ENCODE data around the gene NBEA. TPM values are rescaled to one million over a fixed set of nuclear protein-coding genes. Genes with fewer than 3 reads are reported as not detected.
"Not testable (repeated sequence)": the region's sequence is repeated elsewhere in the genome, so short reads cannot be mapped to it uniquely, and the experiment has no call there.

Gene NBEA
- total RNA-seq, 1 donor from 2014 or later = 6.6 TPM

- ATAC-seq = no peak
- intact Hi-C loops (cut with DNase I) = no loop called here
- no peak overlapping the region for H3K4me3 ChIP-seq
- no peaks in the 10 kb centered on the region for H3K27me3 ChIP-seq (ENCODE audit: low read depth)
- H3K36me3 ChIP-seq = no peaks in the 10 kb centered on the region
- no peak for TF ChIP-seq CTCF (IDR thresholded peaks at IDR 0.05)
- H3K27ac ChIP-seq = no peak overlapping the region
- no peak for DNase-seq
- no peaks in the 10 kb centered on the region for H3K9me3 ChIP-seq
- H3K4me1 ChIP-seq = no peaks in the 10 kb centered on the region
These were observed 151.3 kb downstream of the NBEA start for GRCh38 chr13:35093356-35093755.

GRCh38 chr13:35106771-35107170, 164.7 kb downstream of the NBEA start:
- H3K9me3 ChIP-seq; H3K27ac ChIP-seq; H3K27me3 ChIP-seq (ENCODE audit: low read depth); H3K36me3 ChIP-seq; H3K4me3 ChIP-seq; DNase-seq; ATAC-seq; H3K4me1 ChIP-seq; intact Hi-C loops (cut with DNase I): not testable (repeated sequence)

- intact Hi-C loops (cut with DNase I) = no loop called here
- H3K4me3 ChIP-seq = no peak overlapping the region
- no peaks in the 10 kb centered on the region for H3K9me3 ChIP-seq
- no peak for DNase-seq
- no peaks in the 10 kb centered on the region for H3K4me1 ChIP-seq
- TF ChIP-seq CTCF (IDR thresholded peaks at IDR 0.05) = no peak
- no peaks in the 10 kb centered on the region for H3K36me3 ChIP-seq
- no peaks in the 10 kb centered on the region for H3K27me3 ChIP-seq (ENCODE audit: low read depth)
- ATAC-seq = no peak
- no peak overlapping the region for H3K27ac ChIP-seq
These were observed 165.5 kb downstream of the NBEA start for GRCh38 chr13:35107535-35107934.

- H3K27me3 ChIP-seq (ENCODE audit: low read depth); H3K4me1 ChIP-seq; intact Hi-C loops (cut with DNase I); ATAC-seq; H3K36me3 ChIP-seq; H3K9me3 ChIP-seq; H3K27ac ChIP-seq; H3K4me3 ChIP-seq; DNase-seq: not testable (repeated sequence)
These were observed 171.5 kb downstream of the NBEA start for GRCh38 chr13:35113612-35114011.

- Histone ChIP-seq H3K4me3 (no peak overlapping the region), H3K36me3 (no peaks in the 10 kb centered on the region), H3K27me3 (ENCODE audit: low read depth) (no peaks in the 10 kb centered on the region), H3K9me3 (no peaks in the 10 kb centered on the region), H3K4me1 (no peaks in the 10 kb centered on the region), H3K27ac (no peak overlapping the region)
- intact Hi-C loops (cut with DNase I) = no loop called here
- ATAC-seq (no peak), DNase-seq (no peak)
- no peak for TF ChIP-seq CTCF (IDR thresholded peaks at IDR 0.05)
These were observed 185.4 kb downstream of the NBEA start for GRCh38 chr13:35127466-35127865.

GRCh38 chr13:35129500-35129899, 187.4 kb downstream of the NBEA start:
- Histone ChIP-seq H3K4me1 (no peaks in the 10 kb centered on the region), H3K9me3 (no peaks in the 10 kb centered on the region), H3K36me3 (no peaks in the 10 kb centered on the region), H3K27me3 (ENCODE audit: low read depth) (no peaks in the 10 kb centered on the region), H3K27ac (no peak overlapping the region), H3K4me3 (no peak overlapping the region)
- ATAC-seq (no peak), DNase-seq (no peak)
- no peak for TF ChIP-seq CTCF (IDR thresholded peaks at IDR 0.05)
- intact Hi-C loops (cut with DNase I) = no loop called here

GRCh38 chr13:35131471-35131870, 189.4 kb downstream of the NBEA start:
- intact Hi-C loops (cut with DNase I) = no loop called here
- H3K4me3 ChIP-seq = no peak overlapping the region
- H3K36me3 ChIP-seq = no peaks in the 10 kb centered on the region
- H3K9me3 ChIP-seq = no peaks in the 10 kb centered on the region
- H3K27me3 ChIP-seq (ENCODE audit: low read depth) = no peaks in the 10 kb centered on the region
- ATAC-seq (no peak), DNase-seq (no peak)
- H3K27ac ChIP-seq = no peak overlapping the region
- H3K4me1 ChIP-seq = no peaks in the 10 kb centered on the region
- TF ChIP-seq CTCF (IDR thresholded peaks at IDR 0.05) = no peak
